NCI-H1930 (cell line): ENCODE measurements around the gene SUB1.

Experiments used
- DNase-seq, 2 experiments: peaks; one replicate each; lab custom pipeline; 2025; lab: John Stamatoyannopoulos, UW

SUB1 gene

GRCh38 chr5:32645246-32645645 is 59.9 kb downstream of the SUB1 start:
- DNase-seq, result no peak

GRCh38 chr5:32646061-32646969 is 61.0 kb downstream of the SUB1 start:
- no peak for DNase-seq

GRCh38 chr5:32651088-32651487 is 65.7 kb downstream of the SUB1 start:
- no peak for DNase-seq

DNA sequence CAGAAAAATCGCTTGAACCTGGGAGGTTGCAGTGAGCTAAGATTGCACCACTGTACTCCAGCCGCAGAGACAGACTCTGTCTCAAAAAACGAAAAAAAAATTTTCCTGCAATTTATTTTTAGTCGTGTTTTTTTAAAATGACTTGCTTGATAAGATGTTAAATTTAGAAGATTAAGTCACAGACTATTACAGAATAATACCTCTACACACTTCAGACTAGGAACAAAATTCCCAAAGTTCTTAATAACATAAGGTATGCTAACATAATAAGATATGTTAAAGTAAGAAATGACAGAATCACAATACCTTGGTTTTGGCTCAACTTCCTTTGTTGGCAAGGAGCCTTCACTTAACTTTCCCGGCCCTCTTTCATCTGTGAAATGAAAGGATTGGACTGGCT is 66.3 kb downstream of the SUB1 start:
- DNase-seq, result no peak
